K562 (cell line): Measurements from ENCODE around the gene RNF166. TPM values are rescaled to one million over a fixed set of nuclear protein-coding genes. Genes with fewer than 3 reads are reported as not detected.

Experiments
- BRD9 ChIP-seq: fragments of 450-650 bp; IDR thresholded peaks from 2 replicates; pipeline ENCODE4 v1.6.1; 2018; ENCODE audit warnings: low read depth; ENCODE audit not compliant: partially characterized antibody
- ELF4 ChIP-seq: fragments of 450-650 bp; formaldehyde crosslinking; IDR thresholded peaks from 2 replicates; pipeline ENCODE4 v1.4.0; 2022; ENCODE audit warnings: missing genetic modification characterization
- FOXK2 ChIP-seq, 2 experiments: fragments of 450-650 bp; IDR thresholded peaks in 1 of 2; conservative IDR thresholded peaks in 1 of 2; 2 replicates each; pipeline ENCODE4 v1.6.1; 2016; ENCODE audit warnings: low read depth in 2 of 2, mild to moderate bottlenecking in 1 of 2
- FOXP1 ChIP-seq: sonication (generic); formaldehyde crosslinking; IDR thresholded peaks from 2 replicates; pipeline ENCODE4 v1.8.0; 2022; ENCODE audit warnings: mild to moderate bottlenecking, missing genetic modification reagents
- HDAC6 ChIP-seq: IDR thresholded peaks from 2 replicates; pipeline ENCODE4 v1.6.1; 2012; ENCODE audit warnings: low read depth, mild to moderate bottlenecking, control low read depth, inconsistent platforms, low read length, moderate library complexity
- NFATC3 ChIP-seq: fragments of 450-650 bp; IDR thresholded peaks from 2 replicates; pipeline ENCODE4 v1.6.1; 2017; ENCODE audit warnings: mild to moderate bottlenecking
- NFIX ChIP-seq: fragments of 250-450 bp; sonication (Bioruptor Pico); IDR thresholded peaks from 2 replicates; pipeline ENCODE4 v1.4.0; 2020; ENCODE audit warnings: low read depth, mild to moderate bottlenecking, moderate library complexity
- PHB2 ChIP-seq: fragments of 450-650 bp; IDR thresholded peaks from 2 replicates; pipeline ENCODE4 v1.6.1; 2017; ENCODE audit warnings: low read depth
- RB1 ChIP-seq: fragments of 450-650 bp; IDR thresholded peaks from 2 replicates; pipeline ENCODE4 v1.6.1; 2017; ENCODE audit warnings: low read depth, mild to moderate bottlenecking
- RBM39 ChIP-seq: fragments of 200-400 bp; formaldehyde crosslinking; optimal IDR thresholded peaks from 2 replicates; pipeline ENCODE3; 2018; ENCODE audit warnings: low read depth, low read length
- SOX6 ChIP-seq: fragments of 450-650 bp; IDR thresholded peaks from 2 replicates; pipeline ENCODE4 v1.6.1; 2014; ENCODE audit warnings: mild to moderate bottlenecking
- SP1 ChIP-seq: sonication (generic); formaldehyde crosslinking; IDR thresholded peaks from 2 replicates; pipeline ENCODE4 v1.8.1; 2022; ENCODE audit warnings: mild to moderate bottlenecking, missing genetic modification reagents
- SPI1 ChIP-seq: IDR thresholded peaks from 2 replicates; pipeline ENCODE4 v1.6.1; 2011; ENCODE audit warnings: low read depth, low read length, control low read depth, borderline replicate concordance
- XRCC5 ChIP-seq: fragments of 200-400 bp; formaldehyde crosslinking; IDR thresholded peaks from 2 replicates; pipeline ENCODE4 v1.6.1; 2017; ENCODE audit warnings: low read depth, mild to moderate bottlenecking, low read length
- ZKSCAN8 ChIP-seq: fragments of 200-800 bp; sonication (Bioruptor generic); IDR thresholded peaks from 2 replicates; pipeline ENCODE4 v1.6.1; 2016; ENCODE audit warnings: missing genetic modification characterization, missing compliant biosample characterization
- ZNF644 ChIP-seq: fragments of 200-800 bp; sonication (Bioruptor generic); IDR thresholded peaks from 2 replicates; pipeline ENCODE4 v1.6.1; 2016; ENCODE audit warnings: low read depth, missing genetic modification characterization, missing compliant biosample characterization
- ZNF717 ChIP-seq: fragments of 250-450 bp; sonication (Bioruptor Pico); IDR thresholded peaks from 2 replicates; pipeline ENCODE4 v1.5.0; 2021
- polyA plus RNA-seq, 8 experiments: library from polyadenylated mRNA; depleted of rRNA in 4 of 8; stranded (reverse) in 5 of 8; unstranded in 3 of 8; fragments of >200 nt; fragmentation: Nextera tagmentation in 2 of 8; fragmentation: Illumina TruSeq in 1 of 8; extraction: Ambion mirVana in 2 of 8; extraction: Trizol in 1 of 8; gene quantifications; 2 replicates each; pipeline versions ENCODE4 v1.2.1 to v1.2.3, GENCODE V29; 2011 to 2014; ENCODE audit warnings: inconsistent platforms in 1 of 8, missing spikeins in 1 of 8
- total RNA-seq, 7 experiments: library from RNA; depleted of rRNA in 6 of 7; stranded (reverse); fragments of >200 nt in 6 of 7; fragmentation: Illumina TruSeq in 2 of 7; extraction: Trizol in 2 of 7; gene quantifications; 2 replicates each; pipeline versions ENCODE4 v1.2.1 to v1.2.3, GENCODE V29; 2011 to 2021; ENCODE audit warnings: low replicate concordance in 1 of 7
- TF ChIP-seq, protein P1 (sequence below): fragments of 150-350 bp; conservative IDR thresholded peaks from 2 replicates; pipeline ENCODE4 v1.6.1; 2014; ENCODE audit warnings: low read length
- TF ChIP-seq, protein P2 (sequence below): sonication (generic); formaldehyde crosslinking; IDR thresholded peaks from 2 replicates; pipeline ENCODE4 v1.8.0; 2022; ENCODE audit warnings: missing genetic modification reagents, mild to moderate bottlenecking, moderate library complexity, borderline replicate concordance
- TF ChIP-seq, protein P3 (sequence below), 2 experiments: IDR thresholded peaks; 2 replicates each; pipeline ENCODE4 v1.6.1; 2012; ENCODE audit warnings: improper control_type of control experiment in 2 of 2, low read depth in 2 of 2, low read length in 2 of 2, borderline replicate concordance in 1 of 2
- TF ChIP-seq, protein P4 (sequence below): sonication (generic); formaldehyde crosslinking; IDR thresholded peaks from 2 replicates; pipeline ENCODE4 v1.8.1; 2023; ENCODE audit warnings: mild to moderate bottlenecking, missing genetic modification reagents

Gene RNF166
- total and polyA plus RNA-seq, 9 of the 15 experiments (the other 6 are each of a cell fraction or from before 2014, with no cell fraction given), result 0.56 to 60.3 (median 19.5) TPM

DNA sequence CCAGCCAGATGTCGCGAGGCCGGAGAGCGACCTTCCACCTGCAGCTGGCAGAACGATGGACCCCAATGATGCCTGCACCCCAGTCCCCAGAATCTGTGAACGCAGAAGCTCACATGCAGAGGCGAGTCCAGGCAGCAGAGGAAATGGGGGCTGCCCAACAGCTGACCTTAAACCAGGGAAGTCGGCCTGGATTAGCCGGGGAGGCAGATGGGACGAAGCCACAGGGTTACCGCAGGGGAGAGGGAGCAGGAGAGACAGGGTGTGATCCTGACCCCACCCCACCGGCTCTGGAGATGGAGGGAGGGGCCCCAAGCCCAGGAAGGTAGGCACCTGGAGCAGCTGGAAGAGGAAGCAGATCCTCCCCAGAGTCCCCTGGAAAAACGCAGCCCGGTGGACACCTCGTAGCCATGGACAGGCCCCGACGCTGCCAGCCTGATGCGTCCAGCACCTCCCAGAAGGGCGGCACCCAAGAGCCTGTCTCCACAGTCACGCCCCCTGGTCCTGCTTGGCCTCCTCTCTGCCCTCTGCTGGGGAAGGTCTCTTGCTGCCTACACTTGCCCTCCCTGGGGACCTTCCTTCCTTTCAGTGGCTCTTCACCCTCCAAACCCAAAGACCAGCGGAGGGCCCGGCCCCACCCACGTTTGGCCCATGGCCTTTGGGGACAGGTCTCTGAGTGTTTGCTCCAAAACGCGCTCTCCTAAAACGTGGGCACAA lies 41.5 kb upstream of the RNF166 start (continued):
- TF ChIP-seq SPI1 (no peak), ELF4 (CRISPR knock-in tag) (no peak), PHB2 (no peak), FOXK2 (conservative IDR thresholded peaks at IDR 0.05 in 1 of 2, IDR thresholded peaks at IDR 0.05 in 1 of 2; ENCODE audit: low read depth in 2 of 2) (no peak), NFATC3 (no peak), ZNF644 (tag) (no peak), ZKSCAN8 (CRISPR knock-in tag) (no peak), SP1 (CRISPR knock-in tag) (peak; percentile 83), RB1 (peak; percentile 41; the same call in 1 of the 2 replicates), SOX6 (no peak), RBM39 (no peak), HDAC6 (no peak), NFIX (no peak), XRCC5 (peak; percentile 81), FOXP1 (CRISPR knock-in tag) (peak; percentile 48; the same call in 1 of the 2 replicates), ZNF717 (CRISPR knock-in tag) (no peak), BRD9 (no peak)
- TF ChIP-seq, protein P1, sequence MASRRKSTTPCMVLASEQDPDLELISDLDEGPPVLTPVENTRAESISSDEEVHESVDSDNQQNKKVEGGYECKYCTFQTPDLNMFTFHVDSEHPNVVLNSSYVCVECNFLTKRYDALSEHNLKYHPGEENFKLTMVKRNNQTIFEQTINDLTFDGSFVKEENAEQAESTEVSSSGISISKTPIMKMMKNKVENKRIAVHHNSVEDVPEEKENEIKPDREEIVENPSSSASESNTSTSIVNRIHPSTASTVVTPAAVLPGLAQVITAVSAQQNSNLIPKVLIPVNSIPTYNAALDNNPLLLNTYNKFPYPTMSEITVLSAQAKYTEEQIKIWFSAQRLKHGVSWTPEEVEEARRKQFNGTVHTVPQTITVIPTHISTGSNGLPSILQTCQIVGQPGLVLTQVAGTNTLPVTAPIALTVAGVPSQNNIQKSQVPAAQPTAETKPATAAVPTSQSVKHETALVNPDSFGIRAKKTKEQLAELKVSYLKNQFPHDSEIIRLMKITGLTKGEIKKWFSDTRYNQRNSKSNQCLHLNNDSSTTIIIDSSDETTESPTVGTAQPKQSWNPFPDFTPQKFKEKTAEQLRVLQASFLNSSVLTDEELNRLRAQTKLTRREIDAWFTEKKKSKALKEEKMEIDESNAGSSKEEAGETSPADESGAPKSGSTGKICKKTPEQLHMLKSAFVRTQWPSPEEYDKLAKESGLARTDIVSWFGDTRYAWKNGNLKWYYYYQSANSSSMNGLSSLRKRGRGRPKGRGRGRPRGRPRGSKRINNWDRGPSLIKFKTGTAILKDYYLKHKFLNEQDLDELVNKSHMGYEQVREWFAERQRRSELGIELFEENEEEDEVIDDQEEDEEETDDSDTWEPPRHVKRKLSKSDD, result 0 out of 2 replicates have a peak, but pooled peaks have one; percentile 11
- TF ChIP-seq, protein P2, sequence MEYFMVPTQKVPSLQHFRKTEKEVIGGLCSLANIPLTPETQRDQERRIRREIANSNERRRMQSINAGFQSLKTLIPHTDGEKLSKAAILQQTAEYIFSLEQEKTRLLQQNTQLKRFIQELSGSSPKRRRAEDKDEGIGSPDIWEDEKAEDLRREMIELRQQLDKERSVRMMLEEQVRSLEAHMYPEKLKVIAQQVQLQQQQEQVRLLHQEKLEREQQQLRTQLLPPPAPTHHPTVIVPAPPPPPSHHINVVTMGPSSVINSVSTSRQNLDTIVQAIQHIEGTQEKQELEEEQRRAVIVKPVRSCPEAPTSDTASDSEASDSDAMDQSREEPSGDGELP, result 0 out of 2 replicates have a peak, but pooled peaks have one; percentile 40
- TF ChIP-seq, protein P3, sequence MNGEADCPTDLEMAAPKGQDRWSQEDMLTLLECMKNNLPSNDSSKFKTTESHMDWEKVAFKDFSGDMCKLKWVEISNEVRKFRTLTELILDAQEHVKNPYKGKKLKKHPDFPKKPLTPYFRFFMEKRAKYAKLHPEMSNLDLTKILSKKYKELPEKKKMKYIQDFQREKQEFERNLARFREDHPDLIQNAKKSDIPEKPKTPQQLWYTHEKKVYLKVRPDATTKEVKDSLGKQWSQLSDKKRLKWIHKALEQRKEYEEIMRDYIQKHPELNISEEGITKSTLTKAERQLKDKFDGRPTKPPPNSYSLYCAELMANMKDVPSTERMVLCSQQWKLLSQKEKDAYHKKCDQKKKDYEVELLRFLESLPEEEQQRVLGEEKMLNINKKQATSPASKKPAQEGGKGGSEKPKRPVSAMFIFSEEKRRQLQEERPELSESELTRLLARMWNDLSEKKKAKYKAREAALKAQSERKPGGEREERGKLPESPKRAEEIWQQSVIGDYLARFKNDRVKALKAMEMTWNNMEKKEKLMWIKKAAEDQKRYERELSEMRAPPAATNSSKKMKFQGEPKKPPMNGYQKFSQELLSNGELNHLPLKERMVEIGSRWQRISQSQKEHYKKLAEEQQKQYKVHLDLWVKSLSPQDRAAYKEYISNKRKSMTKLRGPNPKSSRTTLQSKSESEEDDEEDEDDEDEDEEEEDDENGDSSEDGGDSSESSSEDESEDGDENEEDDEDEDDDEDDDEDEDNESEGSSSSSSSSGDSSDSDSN (IDR thresholded peaks at IDR 0.05; ENCODE audit: borderline replicate concordance in 1 of 2, low read depth in 2 of 2, low read length in 2 of 2), result no peak
- TF ChIP-seq, protein P4, sequence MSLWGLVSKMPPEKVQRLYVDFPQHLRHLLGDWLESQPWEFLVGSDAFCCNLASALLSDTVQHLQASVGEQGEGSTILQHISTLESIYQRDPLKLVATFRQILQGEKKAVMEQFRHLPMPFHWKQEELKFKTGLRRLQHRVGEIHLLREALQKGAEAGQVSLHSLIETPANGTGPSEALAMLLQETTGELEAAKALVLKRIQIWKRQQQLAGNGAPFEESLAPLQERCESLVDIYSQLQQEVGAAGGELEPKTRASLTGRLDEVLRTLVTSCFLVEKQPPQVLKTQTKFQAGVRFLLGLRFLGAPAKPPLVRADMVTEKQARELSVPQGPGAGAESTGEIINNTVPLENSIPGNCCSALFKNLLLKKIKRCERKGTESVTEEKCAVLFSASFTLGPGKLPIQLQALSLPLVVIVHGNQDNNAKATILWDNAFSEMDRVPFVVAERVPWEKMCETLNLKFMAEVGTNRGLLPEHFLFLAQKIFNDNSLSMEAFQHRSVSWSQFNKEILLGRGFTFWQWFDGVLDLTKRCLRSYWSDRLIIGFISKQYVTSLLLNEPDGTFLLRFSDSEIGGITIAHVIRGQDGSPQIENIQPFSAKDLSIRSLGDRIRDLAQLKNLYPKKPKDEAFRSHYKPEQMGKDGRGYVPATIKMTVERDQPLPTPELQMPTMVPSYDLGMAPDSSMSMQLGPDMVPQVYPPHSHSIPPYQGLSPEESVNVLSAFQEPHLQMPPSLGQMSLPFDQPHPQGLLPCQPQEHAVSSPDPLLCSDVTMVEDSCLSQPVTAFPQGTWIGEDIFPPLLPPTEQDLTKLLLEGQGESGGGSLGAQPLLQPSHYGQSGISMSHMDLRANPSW (CRISPR knock-in tag), result no peak
